ENCODE results near the gene OLA1.

The OLA1 gene

DNA sequence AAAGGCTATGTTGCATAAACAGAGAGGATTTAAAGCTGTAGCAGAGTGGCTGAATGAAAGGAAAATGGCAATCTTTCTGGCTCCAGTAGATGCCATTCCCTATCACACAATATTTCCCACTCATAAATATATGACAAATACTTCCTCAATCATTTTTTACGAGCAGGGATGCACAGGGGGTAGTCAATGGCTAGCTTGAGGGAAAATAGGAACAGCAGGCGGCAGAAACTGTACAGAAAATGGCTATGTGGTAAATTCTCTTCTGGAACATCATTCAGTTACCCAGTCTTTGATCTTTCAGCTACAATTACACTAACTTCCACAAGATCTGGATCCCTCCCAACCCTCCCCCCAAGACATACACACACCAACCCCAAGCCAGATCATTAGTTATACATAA is 127.2 kb downstream of the OLA1 start:
- DNase-seq (ENCODE audit: low read depth) = no peak

DNA sequence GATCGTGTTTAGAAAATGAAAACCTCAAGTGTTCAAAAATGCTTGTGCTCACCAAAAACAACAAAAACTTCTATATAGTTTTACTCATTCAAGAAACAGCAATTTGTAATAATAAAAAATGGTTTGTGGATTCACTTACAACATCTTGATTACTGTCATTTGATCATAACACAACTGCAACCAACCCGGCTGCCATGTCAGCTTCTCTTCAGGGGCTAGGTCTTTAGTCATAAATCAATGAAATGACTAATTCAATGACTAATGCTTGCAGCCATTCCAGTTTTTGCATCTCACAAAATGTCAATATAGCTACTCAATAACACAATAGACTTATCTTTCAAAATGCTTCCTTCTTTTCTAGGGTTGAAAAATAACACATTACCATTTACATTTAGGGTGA is 128.0 kb downstream of the OLA1 start:
- peak; percentile 55 for DNase-seq (ENCODE audit: low read depth)

DNA sequence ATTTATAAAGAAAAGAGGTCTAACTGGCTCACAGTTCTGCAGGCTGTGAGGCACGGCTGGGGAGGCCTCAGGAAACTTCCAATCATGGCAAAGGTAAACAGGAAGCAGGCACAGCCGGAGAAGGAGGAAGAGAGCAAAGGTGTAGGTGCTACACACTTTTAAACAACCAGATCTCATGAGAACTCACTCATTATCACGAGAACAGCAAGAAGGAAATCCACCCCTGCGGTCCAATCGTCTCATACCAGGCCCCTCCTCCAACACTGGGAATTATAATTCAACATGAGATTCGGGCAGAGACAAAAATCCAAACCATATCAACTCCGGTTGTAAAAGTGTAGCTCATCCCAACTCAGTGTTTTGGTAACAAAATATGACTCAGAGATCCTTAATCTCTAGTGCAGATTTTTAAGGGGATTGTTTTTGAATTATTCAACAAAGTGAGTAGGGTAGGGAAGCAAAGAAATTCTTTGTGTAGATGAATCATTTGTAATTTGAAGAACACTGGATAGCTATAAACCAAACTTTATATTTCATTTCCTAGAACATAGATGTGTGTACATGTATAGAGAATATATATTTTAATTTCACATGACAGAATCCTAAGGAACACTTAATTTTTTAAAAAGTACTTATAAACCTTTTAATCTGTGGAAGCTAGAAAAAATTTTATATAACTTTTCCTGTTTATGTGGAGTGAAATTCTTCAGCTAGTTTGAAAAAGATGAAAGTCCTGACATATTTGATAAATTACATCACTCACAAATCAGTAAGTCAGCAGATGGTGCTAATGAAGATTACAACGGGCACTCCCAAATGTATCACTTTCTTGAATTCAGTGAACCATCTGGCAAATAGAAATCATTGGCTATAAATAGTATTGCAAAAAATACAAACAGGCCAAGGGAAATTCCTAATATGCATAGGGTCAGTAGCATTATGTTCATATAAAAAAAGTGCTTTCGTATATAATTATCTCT is 130.1 kb downstream of the OLA1 start:
- peak; percentile 80 for DNase-seq (ENCODE audit: low read depth)

DNA sequence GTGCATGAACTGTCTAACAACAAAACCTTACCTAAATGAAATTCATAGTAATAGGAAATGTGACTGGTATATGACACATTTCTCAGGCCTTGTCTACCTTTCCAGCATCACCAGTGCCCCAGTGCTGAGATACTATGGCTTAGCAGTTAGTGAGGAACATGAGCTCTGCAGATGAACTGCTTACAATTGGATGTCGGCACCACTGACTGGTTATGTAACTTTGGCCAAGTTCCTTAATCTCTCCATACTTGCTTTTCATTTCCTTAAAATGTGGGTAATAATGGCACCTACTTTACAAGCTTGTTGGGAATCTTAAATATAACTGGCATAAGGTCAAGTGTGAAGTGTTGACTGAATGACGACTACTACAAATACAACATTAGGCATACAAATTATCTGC is 136.3 kb downstream of the OLA1 start:
- DNase-seq (ENCODE audit: low read depth) = no peak

DNA sequence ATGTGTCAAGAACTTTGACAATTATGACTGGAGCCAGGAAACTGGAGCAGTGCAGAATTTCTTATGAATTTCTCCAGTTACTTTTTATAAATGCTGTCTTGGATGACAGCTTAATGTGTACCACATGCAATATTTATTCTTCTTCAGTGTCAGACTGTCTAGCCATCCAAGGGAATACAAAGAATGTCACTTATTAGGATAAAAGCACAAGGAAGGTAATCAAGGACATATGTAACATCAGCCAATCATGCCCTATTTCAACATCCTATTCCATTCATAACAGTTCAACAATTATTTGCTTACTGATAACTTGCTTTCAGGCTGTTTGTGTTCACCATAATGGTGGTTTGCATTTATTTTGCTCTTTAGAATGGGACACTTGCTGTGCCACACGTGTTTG is 139.8 kb downstream of the OLA1 start:
- no peak for DNase-seq (ENCODE audit: low read depth)

GRCh38 chr2:174106736-174107135 is 141.6 kb downstream of the OLA1 start:
- no peak for DNase-seq (ENCODE audit: low read depth)

DNA sequence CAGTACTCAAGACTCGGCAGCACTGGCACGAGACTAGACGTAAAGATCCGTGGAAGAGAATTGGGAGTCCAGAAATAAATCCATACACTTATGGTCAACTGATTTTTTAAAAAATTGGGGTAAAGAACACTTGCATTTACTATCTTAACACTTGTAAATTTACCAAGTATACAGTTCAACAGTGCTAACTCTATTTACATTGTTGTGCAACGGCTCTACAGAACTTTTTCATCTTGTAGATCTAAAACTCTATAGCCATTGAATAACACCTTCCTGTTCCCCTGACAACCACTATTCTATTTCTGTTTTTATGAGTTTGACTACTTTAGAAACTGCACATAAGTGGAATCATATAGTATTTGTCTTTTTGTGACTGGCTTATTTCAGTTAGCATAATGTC is 153.8 kb downstream of the OLA1 start:
- no peak for DNase-seq (ENCODE audit: low read depth)

- DNase-seq (ENCODE audit: low read depth) = no peak
Observed at GRCh38 chr2:174090476-174090875, 157.9 kb downstream of the OLA1 start.

- no peak for DNase-seq (ENCODE audit: low read depth)
Observed at GRCh38 chr2:174088706-174089460, 159.4 kb downstream of the OLA1 start.

GRCh38 chr2:174086708-174087107 is 161.6 kb downstream of the OLA1 start:
- DNase-seq (ENCODE audit: low read depth) = no peak

DNA sequence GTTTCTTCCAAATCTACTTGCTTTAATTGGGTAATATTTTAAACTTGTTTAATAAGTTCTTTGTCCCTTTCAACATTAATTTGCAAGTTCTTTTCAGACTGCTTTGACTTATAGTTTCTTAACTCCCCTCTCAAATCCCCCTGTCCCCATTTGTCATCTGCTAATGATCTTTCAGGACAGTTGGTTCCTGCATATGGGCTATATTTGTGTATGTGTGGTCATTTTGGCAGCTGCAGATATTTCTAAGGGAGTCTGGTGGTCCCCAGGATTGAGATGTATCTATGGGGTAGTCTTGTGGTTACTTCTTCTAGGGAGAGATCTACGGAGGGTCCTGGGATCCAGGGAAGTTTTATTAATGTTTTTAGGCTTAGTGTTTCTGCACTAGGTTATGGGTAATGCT is 162.6 kb downstream of the OLA1 start:
- no peak for DNase-seq (ENCODE audit: low read depth)

DNA sequence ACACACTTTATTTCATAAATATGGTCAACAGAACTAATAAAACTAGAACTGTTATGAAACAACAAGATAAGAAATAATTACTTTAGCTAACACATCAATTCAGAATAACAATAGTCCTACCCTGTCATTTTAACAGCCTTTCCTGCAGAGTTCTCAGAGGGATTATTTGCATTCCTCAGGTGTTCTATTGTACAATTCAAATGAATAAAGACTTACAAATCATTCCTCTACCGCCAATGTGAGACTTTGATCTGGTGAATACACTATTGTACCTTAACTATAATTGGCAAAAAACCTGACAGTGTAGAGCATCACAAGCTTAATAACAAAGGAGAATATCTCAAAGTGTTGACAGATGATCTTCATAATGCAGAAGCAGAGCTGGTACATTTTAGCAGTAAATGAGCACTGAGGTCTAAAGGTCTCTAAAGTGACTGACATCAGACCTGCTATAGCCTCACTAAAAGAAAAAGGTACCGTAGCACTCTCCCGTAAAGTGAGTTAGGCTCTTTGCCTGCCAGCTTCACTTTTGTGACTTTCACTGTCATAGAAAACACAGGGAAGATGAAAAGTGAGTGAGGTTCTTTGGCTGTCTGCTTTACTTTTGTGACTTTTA is 164.4 kb downstream of the OLA1 start:
- no peak for DNase-seq (ENCODE audit: low read depth)

GRCh38 chr2:174080672-174081121 is 167.6 kb downstream of the OLA1 start:
- DNase-seq (ENCODE audit: low read depth) = no peak

- DNase-seq (ENCODE audit: low read depth) = no peak
Observed at GRCh38 chr2:174078275-174078674, 170.1 kb downstream of the OLA1 start.

GRCh38 chr2:174076975-174077374 is 171.4 kb downstream of the OLA1 start:
- DNase-seq (ENCODE audit: low read depth) = no peak

DNA sequence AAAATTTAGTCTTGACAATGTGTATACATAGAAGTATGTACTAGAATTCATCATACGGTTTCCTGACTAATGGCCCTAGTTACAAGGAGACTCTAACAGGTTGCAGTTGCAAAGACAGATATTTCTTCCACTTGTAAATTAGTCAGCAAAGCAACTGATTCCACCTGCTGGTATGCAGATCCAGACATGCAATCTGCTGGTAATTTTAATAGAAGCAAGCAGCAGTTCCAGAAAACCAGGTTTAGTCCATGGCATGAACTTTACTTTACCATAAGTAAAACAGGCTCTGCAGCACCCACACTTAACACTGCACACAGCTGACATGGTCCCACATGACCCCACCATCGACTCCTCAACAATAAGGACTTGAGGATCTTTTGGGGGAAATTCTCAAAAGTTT is 172.3 kb downstream of the OLA1 start:
- DNase-seq (ENCODE audit: low read depth) = no peak

DNA sequence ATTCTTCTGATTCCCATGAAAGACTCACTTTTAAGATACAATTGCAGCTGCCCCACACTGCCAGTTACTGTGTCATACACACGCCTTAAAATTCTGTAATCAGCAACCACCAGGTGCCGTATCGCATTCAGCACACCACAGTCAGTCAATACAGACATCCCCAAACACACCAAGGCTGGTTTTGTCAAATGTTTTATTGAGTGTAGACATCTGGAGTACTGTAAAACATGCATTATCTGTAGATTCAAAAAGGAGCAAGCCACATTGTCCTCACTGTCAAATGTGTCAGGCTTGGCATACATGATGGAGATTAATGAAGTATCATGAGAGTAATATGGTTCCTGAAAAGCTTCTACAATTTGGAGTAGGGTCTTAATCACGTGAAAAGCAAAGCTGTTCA is 173.5 kb downstream of the OLA1 start:
- no peak for DNase-seq (ENCODE audit: low read depth)

- DNase-seq (ENCODE audit: low read depth) = no peak
Observed at GRCh38 chr2:174072857-174073256, 175.5 kb downstream of the OLA1 start.

DNA sequence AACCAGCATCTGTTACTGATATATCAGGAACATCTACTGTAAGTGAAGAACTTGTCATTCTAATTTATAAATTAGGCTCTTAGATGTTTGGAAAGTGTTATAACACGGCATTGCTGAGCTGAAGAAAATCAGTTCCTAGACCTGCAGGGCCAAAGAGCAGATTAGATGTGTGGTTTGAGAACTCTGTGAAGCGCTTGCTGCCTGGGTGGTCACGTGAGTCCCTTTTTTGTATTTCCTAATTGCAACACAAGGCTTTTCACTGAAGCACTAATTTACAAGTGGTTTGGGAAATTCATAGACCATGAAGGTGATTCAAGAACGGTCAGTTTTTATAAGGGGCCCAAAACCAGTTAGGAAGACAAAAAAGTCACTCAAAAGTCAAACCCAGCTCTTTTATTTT is 176.3 kb downstream of the OLA1 start:
- DNase-seq (ENCODE audit: low read depth) = no peak

DNA sequence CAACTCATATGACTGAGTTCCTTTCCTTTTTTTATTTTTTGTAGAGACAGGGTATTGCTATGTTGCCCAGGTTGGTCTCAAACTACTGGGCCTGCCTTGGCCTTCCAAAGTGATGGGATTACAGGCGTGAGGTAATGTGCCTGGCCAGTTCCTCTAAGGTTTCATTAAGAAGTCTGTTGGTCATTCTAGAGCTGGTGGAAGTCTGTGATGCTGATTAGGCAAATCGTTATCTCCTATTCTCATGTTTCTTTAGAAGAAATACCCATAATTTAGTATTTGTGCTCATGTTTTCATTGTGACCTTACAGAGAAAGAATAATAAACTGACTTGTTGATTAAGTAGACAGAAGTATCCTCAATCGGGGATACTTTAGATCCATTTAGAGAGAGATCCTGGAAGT is 177.0 kb downstream of the OLA1 start:
- DNase-seq (ENCODE audit: low read depth) = no peak

DNA sequence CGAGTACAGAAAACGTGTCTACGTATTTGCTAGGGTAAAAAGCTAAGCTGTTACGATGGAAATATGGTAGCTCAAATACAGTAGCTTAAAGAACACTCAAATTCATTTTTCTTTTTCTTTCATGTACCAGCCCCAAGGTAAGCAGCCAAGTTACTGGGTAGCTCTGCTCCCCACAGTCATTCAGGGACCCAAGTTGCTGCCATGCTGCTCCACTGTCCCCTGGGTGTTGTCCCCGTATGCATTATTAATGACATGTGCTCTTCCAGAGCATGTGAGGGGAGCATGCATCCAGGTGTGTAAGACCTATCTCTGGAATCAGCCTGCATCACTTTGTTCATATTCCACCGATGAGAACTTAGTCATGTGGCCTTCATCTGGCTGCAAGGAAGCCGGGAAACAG is 178.1 kb downstream of the OLA1 start:
- no peak for DNase-seq (ENCODE audit: low read depth)

GRCh38 chr2:174067815-174068214 is 180.5 kb downstream of the OLA1 start:
- no peak for DNase-seq (ENCODE audit: low read depth)

DNA sequence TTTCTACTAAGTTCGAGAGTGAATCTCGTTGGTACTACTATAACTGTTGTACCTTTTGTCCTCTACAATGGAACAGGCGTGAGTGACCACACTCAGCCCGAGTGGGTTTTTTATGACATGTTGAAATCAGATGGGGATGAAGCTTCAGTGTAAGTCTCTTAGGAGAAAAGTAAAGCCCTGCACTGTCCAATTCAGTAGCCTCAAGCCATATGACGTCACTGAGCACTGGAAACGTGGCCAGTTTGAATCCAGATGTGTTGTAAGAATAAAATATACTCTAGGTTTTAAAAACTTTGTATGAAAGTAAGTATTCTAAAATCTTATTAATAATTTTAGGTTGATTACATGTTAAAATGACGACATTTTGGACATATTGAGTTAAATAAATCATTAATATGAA is 181.5 kb downstream of the OLA1 start:
- DNase-seq (ENCODE audit: low read depth) = no peak
